GM04504 (cell line): ENCODE measurements around the gene TOMM7.
"Not testable (repeated sequence)": the region's sequence is repeated elsewhere in the genome, so short reads cannot be mapped to it uniquely, and the experiment has no call there.

Experiments
- DNase-seq: peaks from one replicate; pipeline ENCODE4 v3.0.0-alpha.2; 2012; ENCODE audit warnings: low read depth

TOMM7 gene

DNA sequence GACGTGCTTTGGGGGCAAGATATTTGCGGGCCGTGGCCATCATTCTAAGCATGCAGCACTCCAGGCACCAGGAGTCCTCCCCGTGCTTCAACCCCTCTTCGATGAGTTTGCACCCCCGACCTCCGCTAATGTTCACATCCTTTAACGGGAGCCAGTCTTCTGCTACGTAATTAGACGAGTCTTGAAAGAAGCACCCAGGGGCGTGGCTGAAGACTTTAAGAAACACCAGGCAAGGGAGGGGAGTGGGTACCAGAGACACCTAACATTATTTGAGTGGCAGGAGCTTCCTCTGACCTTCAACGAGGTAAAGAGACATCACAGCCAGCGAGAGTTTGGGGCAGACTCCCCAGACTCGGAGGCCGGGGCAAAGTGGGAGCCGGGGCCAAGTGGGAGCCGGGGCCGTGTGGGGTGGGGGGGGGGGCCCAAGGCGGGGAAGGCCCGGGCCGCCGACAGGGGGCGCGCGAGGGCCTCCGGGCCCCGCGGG, 31.1 kb upstream of the TOMM7 start:
- DNase-seq: no peak

- DNase-seq: no peak
Measured at GRCh38 chr7:22853138-22853537, 30.5 kb upstream of the TOMM7 start.

- no peak for DNase-seq
Measured at GRCh38 chr7:22851145-22851544, 28.5 kb upstream of the TOMM7 start.

DNA sequence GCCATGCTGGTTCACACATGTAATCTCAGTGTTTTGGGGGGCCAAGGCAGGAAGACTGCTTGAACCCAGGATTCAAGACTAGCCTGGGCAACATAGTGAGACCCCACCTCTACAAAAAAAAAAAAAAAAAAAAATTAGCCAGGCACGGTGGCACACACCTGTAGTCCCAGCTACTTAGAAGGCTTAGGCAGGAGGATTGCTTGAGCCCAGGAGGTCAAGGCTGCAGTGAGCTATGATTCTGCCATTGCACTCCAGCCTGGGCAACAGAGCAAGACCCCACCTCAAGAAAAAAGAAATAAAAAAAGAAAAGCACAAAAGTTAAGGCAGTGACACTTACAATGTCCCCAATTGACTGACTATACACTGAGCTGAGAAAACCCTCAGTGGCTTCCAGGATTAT, 27.7 kb upstream of the TOMM7 start:
- DNase-seq: not testable (repeated sequence)

DNA sequence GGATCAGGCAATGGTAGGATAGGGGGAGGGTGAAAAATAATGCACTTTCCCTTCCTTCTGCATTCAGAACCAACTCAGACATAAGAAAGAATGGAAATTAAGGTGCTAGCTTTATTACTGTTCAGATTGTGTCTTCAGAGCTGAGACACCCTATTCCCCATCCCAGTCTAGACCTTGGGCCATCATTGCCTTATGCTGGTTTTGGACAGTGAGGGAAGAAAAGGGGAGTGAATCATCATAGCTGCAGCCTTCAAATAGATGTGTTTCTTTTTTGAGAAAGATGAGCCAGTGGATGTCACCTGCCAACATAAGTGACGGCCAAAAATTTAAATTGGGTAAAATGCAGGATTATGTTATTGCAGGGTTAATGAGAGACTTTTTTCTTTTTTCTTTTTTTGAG, 27.0 kb upstream of the TOMM7 start:
- no peak for DNase-seq

DNA sequence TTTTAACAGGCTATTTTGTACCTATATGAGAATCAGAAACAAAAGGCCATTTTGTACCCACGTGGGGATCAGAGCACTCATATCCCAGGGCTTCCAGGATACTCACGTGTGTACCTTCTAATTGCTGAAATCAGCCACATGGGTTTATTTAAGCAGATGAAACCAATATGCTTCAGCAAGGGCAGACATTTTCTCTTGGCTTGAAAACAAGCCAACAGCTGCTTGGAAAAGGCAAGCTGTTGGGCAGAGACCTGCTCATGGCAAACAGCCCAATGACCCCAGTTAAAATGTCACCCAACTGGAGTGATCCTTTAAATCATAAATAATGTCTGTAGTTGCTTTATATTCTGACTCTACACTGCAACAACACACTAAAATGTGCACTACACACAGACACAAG, 26.5 kb upstream of the TOMM7 start:
- DNase-seq: no peak

DNA sequence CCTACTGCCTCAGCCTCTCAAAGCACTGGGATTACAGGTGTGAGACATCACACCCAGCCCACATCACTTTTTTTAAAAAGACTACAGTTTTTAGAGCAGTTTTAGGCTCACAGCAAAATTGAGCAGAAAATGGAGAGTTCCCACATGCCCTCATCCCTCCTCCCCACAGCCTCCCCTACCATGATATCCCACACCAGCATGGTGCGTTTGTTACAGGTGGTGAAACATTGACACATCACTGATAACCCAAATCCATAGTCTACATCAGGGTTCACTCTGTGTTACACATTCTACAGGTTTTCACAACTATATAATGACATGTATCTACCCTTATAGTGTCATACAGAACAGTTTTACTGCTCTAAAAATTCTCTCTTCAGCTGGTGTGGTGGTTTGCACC, 24.3 kb upstream of the TOMM7 start:
- no peak for DNase-seq

DNA sequence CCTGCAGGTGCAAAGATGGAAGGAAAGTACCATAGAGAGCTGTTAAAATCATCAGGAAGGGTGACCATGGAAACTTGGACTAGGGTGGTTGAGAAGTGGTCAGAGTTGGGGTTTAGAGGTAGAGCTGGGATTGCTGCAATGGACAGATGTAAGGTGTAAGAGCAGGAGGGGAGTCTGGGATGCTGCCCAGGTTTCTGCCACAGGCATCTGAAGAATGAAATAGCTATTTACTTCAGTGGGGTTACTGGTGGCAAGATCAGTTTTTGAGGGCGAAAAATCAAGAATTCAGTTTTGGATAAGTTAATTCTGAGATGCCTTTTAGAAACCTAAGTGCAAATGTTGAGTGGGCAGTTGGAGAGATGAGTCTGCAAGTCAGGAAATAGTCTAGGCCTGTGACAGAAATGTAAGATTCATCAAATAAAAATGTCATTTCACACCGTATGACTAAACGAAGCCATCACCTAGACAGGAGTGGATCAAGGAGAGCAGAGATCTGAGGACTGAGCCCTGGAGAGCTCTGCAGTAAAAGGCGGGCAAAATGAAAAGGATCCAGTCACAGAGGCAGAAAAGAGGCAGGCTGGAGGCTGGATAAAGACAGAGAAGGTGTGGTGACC, 22.7 kb upstream of the TOMM7 start:
- no peak for DNase-seq

DNA sequence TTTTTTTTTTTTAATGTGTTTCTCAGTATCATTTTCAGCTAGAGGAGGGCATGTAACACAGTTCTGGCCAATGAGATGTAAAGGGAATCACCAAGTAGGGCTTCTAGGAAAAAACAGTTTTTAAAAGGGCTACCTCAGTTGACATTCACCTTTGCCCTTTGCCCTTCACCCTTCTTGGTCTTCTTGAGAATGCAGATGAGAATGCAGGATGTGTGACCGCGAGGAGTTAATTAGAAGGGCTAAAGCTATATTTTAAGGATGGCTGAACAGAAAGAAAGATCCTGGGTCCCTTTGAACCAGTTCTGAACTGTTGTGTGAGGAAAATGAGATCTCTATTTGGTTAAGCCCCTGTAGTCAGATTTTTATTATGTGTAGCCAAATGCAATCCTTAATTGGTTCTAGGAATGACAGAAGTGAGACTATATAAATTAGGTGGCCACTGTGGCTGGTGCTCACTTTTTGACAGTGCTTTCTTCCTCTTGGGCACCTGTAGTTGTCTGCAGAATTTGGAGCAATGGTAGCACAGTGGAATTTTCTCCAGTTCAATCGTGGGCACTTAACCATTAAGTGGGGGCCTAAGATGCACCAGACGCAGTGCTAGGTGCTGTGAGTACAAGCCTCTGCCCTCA, 21.1 kb upstream of the TOMM7 start:
- no peak for DNase-seq

DNA sequence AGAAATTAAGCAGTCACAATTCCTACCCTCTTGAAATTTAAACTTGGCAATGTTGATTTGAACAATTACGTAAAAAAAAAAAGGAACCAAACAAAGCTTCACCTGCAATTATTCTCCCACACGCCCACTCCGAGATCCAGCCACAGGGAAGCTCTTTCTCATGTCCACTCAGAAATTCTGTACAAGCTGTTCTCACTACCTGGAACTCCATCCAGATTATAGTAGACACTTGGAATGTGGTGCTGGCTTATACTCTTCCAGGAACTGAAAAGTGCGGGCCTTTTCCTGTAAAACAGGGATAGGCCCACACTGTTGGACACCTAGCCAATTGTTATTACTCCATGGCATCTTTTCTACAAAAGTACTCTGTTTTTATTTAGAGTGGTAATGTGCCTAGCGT, 20.3 kb upstream of the TOMM7 start:
- no peak for DNase-seq

DNA sequence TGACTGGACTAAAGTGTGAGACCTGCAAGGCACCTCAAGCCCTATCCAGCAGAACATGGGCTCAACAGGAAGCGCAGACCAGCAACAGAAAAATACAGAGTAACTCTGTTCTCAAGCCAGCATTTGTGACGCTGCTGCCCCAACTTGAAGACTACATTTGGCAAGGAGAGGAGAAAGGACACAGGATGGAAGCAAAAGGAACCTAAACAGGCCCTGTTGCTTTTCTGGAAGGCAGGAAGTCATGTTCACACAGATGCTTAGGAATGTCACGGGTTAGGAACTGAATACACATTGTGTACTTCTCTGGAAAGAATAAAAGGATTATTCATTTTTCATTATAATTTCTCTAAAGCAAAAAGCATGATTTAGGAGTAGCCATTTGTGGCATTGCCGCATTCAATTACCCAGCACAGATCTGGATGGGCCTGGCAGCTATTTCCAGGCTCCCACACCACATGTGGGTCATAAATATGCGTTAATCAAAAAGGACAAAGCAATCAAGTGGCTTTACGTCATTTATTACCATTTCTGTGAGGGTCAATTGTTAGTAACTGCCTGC, 19.8 kb upstream of the TOMM7 start:
- DNase-seq: no peak

DNA sequence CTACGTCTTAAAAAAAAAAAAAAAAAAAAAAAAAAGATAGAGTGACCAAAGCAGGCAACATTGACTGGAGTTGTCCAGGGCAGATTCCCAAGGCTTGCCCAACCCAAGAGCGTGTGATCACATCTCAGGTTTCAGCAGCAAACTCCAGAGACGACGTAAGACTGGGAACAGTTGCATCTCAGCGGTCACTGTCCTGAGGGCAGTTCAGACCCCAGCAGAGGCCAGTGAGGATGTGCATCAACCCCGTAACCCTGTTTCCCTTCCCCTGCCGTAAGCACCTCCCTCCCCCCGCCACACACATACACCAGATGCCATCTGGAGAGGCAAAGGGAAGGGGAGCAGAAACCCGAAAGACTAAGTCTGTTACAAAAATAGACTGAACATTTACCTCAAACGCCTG, 19.3 kb upstream of the TOMM7 start:
- DNase-seq: peak; percentile 78

- no peak for DNase-seq
Measured at GRCh38 chr7:22837308-22837707, 14.7 kb upstream of the TOMM7 start.

- not testable (repeated sequence) for DNase-seq
Measured at GRCh38 chr7:22836506-22836905, 13.9 kb upstream of the TOMM7 start.

DNA sequence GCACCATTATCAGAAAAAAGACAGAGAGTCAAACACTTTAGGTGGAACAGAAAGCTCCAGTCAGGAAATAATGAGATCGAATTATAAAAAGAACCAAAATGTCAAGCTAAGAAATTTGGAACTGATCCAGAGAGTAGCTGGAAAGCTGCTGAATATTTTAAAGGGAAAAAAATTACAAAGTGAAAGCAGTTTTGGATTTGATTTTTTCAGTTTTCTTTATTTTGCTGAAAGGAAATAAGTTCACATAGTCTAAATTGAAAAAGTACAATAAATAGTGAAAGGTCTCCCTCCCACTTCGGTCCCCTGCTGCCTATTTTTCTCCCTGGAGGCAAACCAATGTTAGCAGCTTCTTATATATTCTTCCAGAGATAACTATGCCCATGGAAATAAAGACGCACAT, 11.3 kb upstream of the TOMM7 start:
- no peak for DNase-seq

DNA sequence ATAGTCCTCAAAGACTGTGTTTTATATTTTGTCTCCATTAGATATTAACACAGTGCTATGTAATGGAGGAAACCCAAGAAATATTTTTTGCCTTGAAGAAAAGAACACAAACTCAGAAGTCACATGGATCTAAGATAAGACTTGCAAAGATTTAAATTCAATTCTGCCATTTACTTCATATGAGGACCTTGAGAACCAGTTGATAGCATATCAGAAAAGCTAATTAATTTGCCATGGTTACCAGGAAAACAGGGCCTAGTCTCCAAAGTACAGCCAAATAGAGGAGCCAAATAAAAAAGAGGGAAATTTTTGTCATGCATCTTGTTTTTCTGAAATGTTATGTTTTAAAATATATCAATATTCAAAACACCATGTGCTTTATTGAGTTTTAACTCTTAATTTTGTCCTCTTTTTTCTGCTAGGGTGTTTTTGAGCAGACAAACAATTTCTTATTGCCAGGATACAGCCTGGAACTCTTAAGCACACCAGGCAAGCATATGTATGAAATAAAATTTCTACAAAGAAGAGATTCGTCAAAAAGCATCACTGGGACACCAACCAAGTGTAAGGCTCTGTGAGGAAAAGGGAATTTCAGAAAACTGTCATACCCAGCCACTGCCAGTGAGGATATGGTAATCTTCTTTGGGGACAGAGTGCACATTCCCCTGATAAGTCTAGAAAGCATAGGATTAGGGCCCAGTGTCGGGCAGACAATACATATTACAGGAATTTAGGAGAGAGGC, 10.6 kb upstream of the TOMM7 start:
- DNase-seq: no peak

DNA sequence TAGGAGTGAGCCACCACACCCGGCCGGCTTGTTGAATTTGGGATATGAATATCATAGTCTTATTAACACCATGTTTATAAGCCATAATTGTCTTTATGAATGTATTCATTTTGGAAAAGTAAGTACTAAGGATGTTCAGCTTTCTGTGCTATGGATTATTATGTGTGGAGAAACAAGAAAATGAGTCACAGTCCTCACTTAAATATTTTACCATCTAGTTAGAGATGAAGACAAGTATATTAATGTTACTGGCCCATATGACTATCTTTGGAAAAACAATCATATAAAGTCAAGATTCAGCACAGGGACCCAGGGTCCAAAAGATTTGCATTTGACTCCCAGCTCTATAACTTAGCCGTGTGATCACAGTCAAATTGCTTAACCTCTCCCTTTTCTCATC, 9.8 kb upstream of the TOMM7 start:
- DNase-seq: no peak

DNA sequence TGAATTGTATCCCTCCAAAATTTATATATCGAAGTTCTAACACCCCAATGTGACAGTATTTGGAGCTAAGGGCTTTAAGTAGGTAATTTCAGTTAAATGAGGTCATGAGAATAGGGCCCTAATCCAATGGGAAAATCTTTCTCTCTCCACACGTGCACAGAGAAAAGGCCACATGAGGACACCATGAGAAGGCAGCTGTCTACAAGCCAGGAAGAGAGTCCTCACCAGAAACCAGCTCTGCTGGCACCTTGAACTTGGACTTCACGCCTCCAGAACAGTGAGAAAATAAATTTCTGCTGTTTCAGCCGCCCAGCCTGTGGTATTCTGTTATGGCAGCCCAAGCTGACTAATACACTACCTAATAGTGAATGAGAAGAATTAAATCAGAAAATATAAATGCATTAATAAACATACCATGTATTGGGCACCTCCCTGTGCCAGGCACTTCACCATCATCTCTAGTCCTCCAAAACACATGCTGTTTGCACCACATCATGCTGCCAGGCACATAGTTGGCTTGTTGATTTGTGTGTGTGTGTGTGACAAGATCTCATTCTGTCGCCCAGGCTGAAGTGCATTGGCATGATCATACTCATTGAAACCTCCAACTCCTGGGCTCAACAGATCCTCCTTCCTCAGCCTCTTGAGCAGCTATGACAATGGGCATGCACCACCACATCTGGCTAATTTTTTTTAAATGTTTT, 9.1 kb upstream of the TOMM7 start:
- DNase-seq: no peak

DNA sequence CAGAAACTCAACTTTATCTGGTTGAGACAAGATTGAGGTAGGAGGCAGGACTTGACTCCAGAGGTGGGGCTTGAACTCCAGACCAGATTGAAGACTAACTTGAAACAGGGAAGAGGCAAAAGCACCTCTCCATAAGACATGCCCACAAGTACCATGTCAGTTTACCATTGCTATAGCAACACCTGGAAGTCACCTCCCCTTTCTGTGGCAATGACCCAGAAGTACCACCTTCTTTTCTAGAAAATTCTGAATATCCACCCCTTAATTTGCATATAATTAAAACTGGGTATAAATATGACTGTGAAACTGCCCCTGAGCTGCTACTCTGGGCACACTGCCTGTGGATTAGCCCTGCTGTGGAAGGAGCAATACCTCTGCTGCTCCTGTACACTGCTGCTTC, 4.9 kb upstream of the TOMM7 start:
- DNase-seq: no peak

- no peak for DNase-seq
Measured at GRCh38 chr7:22826593-22826992, 3.9 kb upstream of the TOMM7 start.

DNA sequence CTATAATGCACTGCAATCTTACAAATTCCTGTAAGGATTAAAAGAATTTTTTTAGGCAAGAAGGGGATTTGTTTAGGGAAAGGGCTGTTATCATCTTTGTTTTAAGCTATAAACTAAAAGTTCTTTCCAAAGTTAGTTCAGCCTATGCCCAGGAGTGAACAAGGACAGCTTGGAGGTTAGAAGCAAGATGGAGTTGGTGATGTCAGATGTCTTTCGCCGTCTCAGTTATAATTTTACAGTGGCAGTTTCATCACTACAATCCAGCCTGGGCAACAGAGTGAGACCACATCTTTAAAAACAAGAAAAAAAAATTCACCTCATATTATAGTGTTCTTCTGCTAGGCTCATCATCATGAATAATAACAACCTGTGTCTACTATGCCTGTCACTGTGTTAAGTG, 2.1 kb upstream of the TOMM7 start:
- no peak for DNase-seq

GRCh38 chr7:22823142-22823497, 471 bp upstream of the TOMM7 start:
- no peak for DNase-seq
